HepG2 (cell line): Measurements from ENCODE around the gene PCAT6. TPM values are rescaled to one million over a fixed set of nuclear protein-coding genes. Genes with fewer than 3 reads are reported as not detected.

ENCODE experiments used
- ATAC-seq: fragments of 200-7000 bp; cut with Tn5 transposase; 3 replicates; pipeline ENCODE4 v1.9.1; 2020; ENCODE audit warnings: mild to moderate bottlenecking, moderate library complexity
- BruUV-seq: library from RNA; stranded (reverse); fragments of 400-500 nt; replicated peaks from 2 replicates; lab custom pipeline; 2021; lab: Mats Ljungman, UMichigan
- CTCF ChIA-PET: fragments of 300-600 bp; formaldehyde crosslinking; extraction: SDS; loops from one replicate; lab custom pipeline; 2021; ENCODE audit warnings: low total read pairs, inconsistent platforms, low intra/inter-chr PET ratio; lab: Yijun Ruan, JAX
- POLR2A ChIA-PET: fragments of 350-600 bp; sonication (Branson Sonifier 250); formaldehyde crosslinking; loops from one replicate; lab custom pipeline; 2020; ENCODE audit warnings: antibody characterized with exemption, inconsistent platforms; lab: Yijun Ruan, JAX
- DNase-seq: peaks from one replicate; pipeline ENCODE4 v3.0.0-alpha.2; 2015; ENCODE audit warnings: low spot score
- FAIRE-seq: peaks from 3 replicates; lab custom pipeline; 2011; peaks lifted over from hg19 to GRCh38; lab: Jason Lieb, UNC
- H2AFZ ChIP-seq: one replicate; pipeline ENCODE4 v1.6.1; 2011; ENCODE audit warnings: low read length, inconsistent platforms
- H3K27ac ChIP-seq: fragments of 300-600 bp; 3 replicates; pipeline ENCODE4 v1.8.0; 2011; ENCODE audit warnings: mixed run types, mild to moderate bottlenecking, mixed read lengths, low read length, inconsistent platforms; ENCODE audit not compliant: insufficient read depth; ENCODE audit errors: extremely low read length
- H3K27me3 ChIP-seq, 2 experiments: fragments of 200-600 bp in 1 of 2; 2 replicates in 1 of 2; 3 replicates in 1 of 2; pipeline versions ENCODE4 v1.6.0 to v1.8.0; 2011; ENCODE audit warnings: low read length in 2 of 2, mild to moderate bottlenecking in 2 of 2, moderate library complexity in 2 of 2, inconsistent platforms in 1 of 2; ENCODE audit not compliant: insufficient read depth in 2 of 2, control insufficient read depth in 1 of 2
- H3K36me3 ChIP-seq, 2 experiments: fragments of 200-600 bp in 1 of 2; replicated peaks in 1 of 2; 2 replicates in 1 of 2; 3 replicates in 1 of 2; pipeline versions ENCODE4 v1.5.1 to v1.8.0; 2011; ENCODE audit warnings: low read length in 2 of 2, inconsistent platforms in 1 of 2; ENCODE audit not compliant: insufficient read depth in 2 of 2, control insufficient read depth in 1 of 2
- H3K4me1 ChIP-seq: 2 replicates; pipeline ENCODE4 v1.5.1; 2012; ENCODE audit warnings: low read length, inconsistent platforms; ENCODE audit not compliant: insufficient read depth
- H3K4me2 ChIP-seq: 2 replicates; pipeline ENCODE4 v1.6.0; 2011; ENCODE audit warnings: low read depth, low read length, inconsistent platforms
- H3K4me3 ChIP-seq, 3 experiments: fragments of 200-600 bp in 1 of 3; sonication (generic), shearing (Covaris generic) in 1 of 3; replicated peaks in 1 of 3; 2 replicates each; pipeline ENCODE4 v1.5.1; 2011 to 2016; ENCODE audit warnings: low read length in 3 of 3, inconsistent platforms in 2 of 3, low read depth in 2 of 3, mild to moderate bottlenecking in 2 of 3, control low read depth in 1 of 3, mixed read lengths in 1 of 3; ENCODE audit not compliant: insufficient read depth in 1 of 3
- H3K79me2 ChIP-seq: one replicate; pipeline ENCODE4 v1.6.1; 2011; ENCODE audit warnings: low read length, inconsistent platforms; ENCODE audit not compliant: insufficient read depth
- H3K9ac ChIP-seq: 2 replicates; pipeline ENCODE4 v1.6.0; 2011; ENCODE audit warnings: mild to moderate bottlenecking, low read depth, low read length, inconsistent platforms; ENCODE audit not compliant: insufficient read depth
- H3K9me3 ChIP-seq: 2 replicates; pipeline ENCODE4 v1.5.1; 2012; ENCODE audit warnings: mild to moderate bottlenecking, low read length
- H4K20me1 ChIP-seq: 2 replicates; pipeline ENCODE4 v1.6.0; 2011; ENCODE audit warnings: inconsistent platforms, mild to moderate bottlenecking, low read length, moderate library complexity; ENCODE audit not compliant: insufficient read depth
- CHCHD3 ChIP-seq: sonication (generic); formaldehyde crosslinking; IDR thresholded peaks from 2 replicates; pipeline ENCODE4 v1.8.0; 2022; ENCODE audit warnings: mild to moderate bottlenecking, missing genetic modification reagents, moderate library complexity
- HNRNPK ChIP-seq: fragments of 200-400 bp; formaldehyde crosslinking; IDR thresholded peaks from 2 replicates; pipeline ENCODE4 v1.6.1; 2018; ENCODE audit warnings: low read length, low read depth, moderate library complexity, mild to moderate bottlenecking; ENCODE audit not compliant: poor library complexity, severe bottlenecking
- MED1 ChIP-seq: sonication (generic); formaldehyde crosslinking; IDR thresholded peaks from 2 replicates; pipeline ENCODE4 v1.4.0; 2020; ENCODE audit warnings: missing genetic modification reagents
- NCOA1 ChIP-seq: sonication (generic); formaldehyde crosslinking; IDR thresholded peaks from 2 replicates; pipeline ENCODE4 v1.9.0; 2021; ENCODE audit warnings: missing genetic modification reagents
- PHF8 ChIP-seq: sonication (generic); formaldehyde crosslinking; IDR thresholded peaks from 2 replicates; pipeline ENCODE4 v1.5.0; 2020; ENCODE audit warnings: missing genetic modification reagents
- RBM22 ChIP-seq: fragments of 200-400 bp; formaldehyde crosslinking; optimal IDR thresholded peaks from 2 replicates; pipeline ENCODE3; 2017; ENCODE audit warnings: mild to moderate bottlenecking, low read length, moderate library complexity
- SNRNP70 ChIP-seq: fragments of 200-400 bp; formaldehyde crosslinking; IDR thresholded peaks from 2 replicates; pipeline ENCODE4 v1.6.1; 2017; ENCODE audit warnings: mild to moderate bottlenecking, low read depth, low read length, moderate library complexity
- TP53 ChIP-seq: sonication (generic); formaldehyde crosslinking; conservative IDR thresholded peaks from 2 replicates; pipeline ENCODE4 v1.4.0; 2020; ENCODE audit warnings: missing genetic modification reagents
- YY1 ChIP-seq: IDR thresholded peaks from 2 replicates; pipeline ENCODE4 v1.6.1; 2011; ENCODE audit warnings: low read length, low read depth, moderate library complexity, mild to moderate bottlenecking; ENCODE audit not compliant: insufficient read depth, insufficient replicate concordance
- WGBS: methylation state at CpG from one replicate; pipeline ENCODE4 v1.1.6; 2017; ENCODE audit warnings: low lambda C conversion rate; 5-methylcytosine and 5-hydroxymethylcytosine counted together
- in situ Hi-C: cut with HindIII; loops from 2 replicates; pipeline ENCODE4 v1.10.0; 2017; ENCODE audit warnings: low pct_unique_long_range_greater_than_20kb; ENCODE audit not compliant: extremely low pct_ligation_motif_present
- intact Hi-C: fragments of 100-400 bp; cut with micrococcal nuclease; formaldehyde crosslinking; loops from one replicate; pipeline ENCODE4 v1.10.0; 2022; ENCODE audit not compliant: unreplicated experiment
- polyA plus RNA-seq, 8 experiments: library from polyadenylated mRNA; depleted of rRNA in 3 of 8; stranded (reverse) in 7 of 8; unstranded in 1 of 8; fragments of >200 nt; fragmentation: Illumina TruSeq in 4 of 8; extraction: Trizol in 4 of 8; gene quantifications; 2 replicates each; pipeline versions ENCODE4 v1.2.1 to v1.2.3, GENCODE V29; 2011 to 2016; ENCODE audit warnings: low read depth in 4 of 8, missing spikeins in 1 of 8, mixed read lengths in 1 of 8; ENCODE audit not compliant: insufficient read depth in 1 of 8
- total RNA-seq, 5 experiments: library from RNA; depleted of rRNA; stranded (reverse); fragments of >200 nt; fragmentation: Illumina TruSeq; extraction: Trizol; gene quantifications; 2 replicates each; pipeline ENCODE4 v1.2.3, GENCODE V29; 2016; ENCODE audit warnings: low read depth in 1 of 5
- TF ChIP-seq, protein P1 (sequence below): sonication (generic); formaldehyde crosslinking; IDR thresholded peaks from 2 replicates; pipeline ENCODE4 v1.8.1; 2023; ENCODE audit warnings: mild to moderate bottlenecking, missing genetic modification reagents

PCAT6 gene
- total and polyA plus RNA-seq, 2 of the 13 experiments (the other 11 are each of a cell fraction or from before 2014, with no cell fraction given): 0.60 to 4.4 TPM

DNA sequence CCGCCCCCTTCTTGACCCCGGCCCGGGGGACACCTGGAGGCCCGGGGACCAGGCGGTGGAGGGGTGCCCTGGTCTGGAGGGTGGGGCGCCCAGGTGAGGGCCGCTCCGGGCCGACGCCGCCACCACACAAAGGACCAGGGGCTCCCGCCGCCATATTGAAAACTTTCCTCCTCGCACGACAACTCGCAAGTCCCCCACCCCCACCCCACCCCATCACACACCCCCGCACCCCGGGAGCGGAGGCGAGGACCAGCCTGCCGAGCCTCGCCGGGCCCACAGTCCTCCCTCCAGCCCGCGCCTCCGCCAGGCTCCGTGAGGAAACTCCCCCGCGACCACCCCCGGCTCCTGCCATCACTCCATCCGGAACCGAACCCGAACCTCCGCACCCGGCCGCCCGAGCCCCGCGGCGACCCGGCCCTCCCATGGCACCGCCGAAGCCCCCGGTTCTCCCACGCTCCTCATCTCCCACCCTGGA, 3.3 kb upstream of the PCAT6 start:
- 0% methylated on average over 3 of the region's 45 CpGs for WGBS
- Histone ChIP-seq H4K20me1 (peaks cover 30% of the 10 kb centered on the region), H3K79me2 (peaks cover 52% of the 10 kb centered on the region), H3K9me3 (no peaks in the 10 kb centered on the region), H3K9ac (peak overlapping the region; percentile 81), H3K27ac (peak overlapping the region; percentile 59), H3K4me3 (peak overlapping the region; percentile 82 to 97 (median 97)), H3K4me2 (peak overlapping the region; percentile 96), H2AFZ (no peak overlapping the region), H3K4me1 (peaks cover 69% of the 10 kb centered on the region), H3K27me3 (no peaks in the 10 kb centered on the region; a peak in 1 of 5 replicates), H3K36me3 (no peaks in the 10 kb centered on the region)
- no TSS peak for BruUV-seq
- no peak for FAIRE-seq
- ChIA-PET POLR2A (interaction anchor here (0.5 to 1.3 kb wide), 9 partner anchors 12 to 199 kb away, joined by 3 to 29 read pairs (median 4); partner anchors contain the start of gene RABIF), CTCF (no interaction called here)
- DNase-seq: no peak
- intact Hi-C loops (no loop called here), in situ Hi-C loops (no loop called here)
- ATAC-seq: peak; percentile 3; the same call in 2 of the 3 replicates
- TF ChIP-seq PHF8 (CRISPR knock-in tag): peak; percentile 50; the same call in 1 of the 2 replicates
- TF ChIP-seq SNRNP70: no peak
- TF ChIP-seq, protein P1, sequence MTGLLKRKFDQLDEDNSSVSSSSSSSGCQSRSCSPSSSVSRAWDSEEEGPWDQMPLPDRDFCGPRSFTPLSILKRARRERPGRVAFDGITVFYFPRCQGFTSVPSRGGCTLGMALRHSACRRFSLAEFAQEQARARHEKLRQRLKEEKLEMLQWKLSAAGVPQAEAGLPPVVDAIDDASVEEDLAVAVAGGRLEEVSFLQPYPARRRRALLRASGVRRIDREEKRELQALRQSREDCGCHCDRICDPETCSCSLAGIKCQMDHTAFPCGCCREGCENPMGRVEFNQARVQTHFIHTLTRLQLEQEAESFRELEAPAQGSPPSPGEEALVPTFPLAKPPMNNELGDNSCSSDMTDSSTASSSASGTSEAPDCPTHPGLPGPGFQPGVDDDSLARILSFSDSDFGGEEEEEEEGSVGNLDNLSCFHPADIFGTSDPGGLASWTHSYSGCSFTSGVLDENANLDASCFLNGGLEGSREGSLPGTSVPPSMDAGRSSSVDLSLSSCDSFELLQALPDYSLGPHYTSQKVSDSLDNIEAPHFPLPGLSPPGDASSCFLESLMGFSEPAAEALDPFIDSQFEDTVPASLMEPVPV (CRISPR knock-in tag): peak; percentile 46; the same call in 1 of the 2 replicates
- peak; percentile 79 for TF ChIP-seq YY1
- no peak for TF ChIP-seq TP53 (CRISPR knock-in tag)
- peak; percentile 73 for TF ChIP-seq HNRNPK
- peak; percentile 7; the same call in 1 of the 2 replicates for TF ChIP-seq MED1 (CRISPR knock-in tag)
- no peak for TF ChIP-seq CHCHD3
- TF ChIP-seq NCOA1 (CRISPR knock-in tag): no peak
- no peak for TF ChIP-seq RBM22
